Measurements from ENCODE around the gene MYO7A. TPM values are rescaled to one million over a fixed set of nuclear protein-coding genes. Genes with fewer than 3 reads are reported as not detected.

Gene MYO7A
- total RNA-seq, 1 experiment from 2014 or later, result 0.26 TPM

- Mint-ChIP-seq H3K4me3 (ENCODE audit: unreplicated experiment) (no peak overlapping the region), H3K27me3 (ENCODE audit: insufficient read depth, unreplicated experiment) (no peaks in the 10 kb centered on the region), H3K36me3 (ENCODE audit: insufficient read depth, unreplicated experiment) (no peaks in the 10 kb centered on the region), H3K9me3 (ENCODE audit: unreplicated experiment) (no peaks in the 10 kb centered on the region), H3K27ac (ENCODE audit: low read depth, unreplicated experiment) (no peak overlapping the region), H3K4me1 (ENCODE audit: insufficient read depth, unreplicated experiment) (peaks cover 14% of the 10 kb centered on the region)
- POLR2A ChIA-PET, result no interaction called here
- BruUV-seq (replicated peaks), result no TSS peak
- peak; percentile 48 for DNase-seq (ENCODE audit: unreplicated experiment)
- CTCF ChIA-PET, result interaction anchor here (0.5 to 4.8 kb wide), 5 partner anchors 15 to 297 kb away, joined by 3 to 44 read pairs (median 3); partner anchors contain the start of gene MYO7A
- intact Hi-C loops (cut with micrococcal nuclease), result no loop called here
- TF ChIP-seq, protein P1, sequence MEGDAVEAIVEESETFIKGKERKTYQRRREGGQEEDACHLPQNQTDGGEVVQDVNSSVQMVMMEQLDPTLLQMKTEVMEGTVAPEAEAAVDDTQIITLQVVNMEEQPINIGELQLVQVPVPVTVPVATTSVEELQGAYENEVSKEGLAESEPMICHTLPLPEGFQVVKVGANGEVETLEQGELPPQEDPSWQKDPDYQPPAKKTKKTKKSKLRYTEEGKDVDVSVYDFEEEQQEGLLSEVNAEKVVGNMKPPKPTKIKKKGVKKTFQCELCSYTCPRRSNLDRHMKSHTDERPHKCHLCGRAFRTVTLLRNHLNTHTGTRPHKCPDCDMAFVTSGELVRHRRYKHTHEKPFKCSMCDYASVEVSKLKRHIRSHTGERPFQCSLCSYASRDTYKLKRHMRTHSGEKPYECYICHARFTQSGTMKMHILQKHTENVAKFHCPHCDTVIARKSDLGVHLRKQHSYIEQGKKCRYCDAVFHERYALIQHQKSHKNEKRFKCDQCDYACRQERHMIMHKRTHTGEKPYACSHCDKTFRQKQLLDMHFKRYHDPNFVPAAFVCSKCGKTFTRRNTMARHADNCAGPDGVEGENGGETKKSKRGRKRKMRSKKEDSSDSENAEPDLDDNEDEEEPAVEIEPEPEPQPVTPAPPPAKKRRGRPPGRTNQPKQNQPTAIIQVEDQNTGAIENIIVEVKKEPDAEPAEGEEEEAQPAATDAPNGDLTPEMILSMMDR (IDR thresholded peaks at IDR 0.05; ENCODE audit: unreplicated experiment), result no peak
These were observed 21.7 kb upstream of the MYO7A start for GRCh38 chr11:77106321-77106720.

GRCh38 chr11:77106759-77107158 is 21.3 kb upstream of the MYO7A start:
- Mint-ChIP-seq H3K4me3 (ENCODE audit: unreplicated experiment) (no peak overlapping the region), H3K27me3 (ENCODE audit: insufficient read depth, unreplicated experiment) (no peaks in the 10 kb centered on the region), H3K4me1 (ENCODE audit: insufficient read depth, unreplicated experiment) (peaks cover 14% of the 10 kb centered on the region), H3K36me3 (ENCODE audit: insufficient read depth, unreplicated experiment) (no peaks in the 10 kb centered on the region), H3K27ac (ENCODE audit: low read depth, unreplicated experiment) (no peak overlapping the region), H3K9me3 (ENCODE audit: unreplicated experiment) (no peaks in the 10 kb centered on the region)
- ChIA-PET CTCF (interaction anchor here (0.5 to 4.8 kb wide), 6 partner anchors 16 to 297 kb away, joined by 3 to 44 read pairs (median 4); partner anchors contain the start of gene MYO7A), POLR2A (interaction anchor here (0.5 kb wide), 1 partner anchor 80 kb away, joined by 3 read pairs; no protein-coding TSS in a partner anchor)
- DNase-seq (ENCODE audit: unreplicated experiment), result no peak
- TF ChIP-seq, protein P1 (IDR thresholded peaks at IDR 0.05; ENCODE audit: unreplicated experiment), result no peak
- BruUV-seq (replicated peaks), result no TSS peak
- intact Hi-C loops (cut with micrococcal nuclease), result no loop called here

DNA sequence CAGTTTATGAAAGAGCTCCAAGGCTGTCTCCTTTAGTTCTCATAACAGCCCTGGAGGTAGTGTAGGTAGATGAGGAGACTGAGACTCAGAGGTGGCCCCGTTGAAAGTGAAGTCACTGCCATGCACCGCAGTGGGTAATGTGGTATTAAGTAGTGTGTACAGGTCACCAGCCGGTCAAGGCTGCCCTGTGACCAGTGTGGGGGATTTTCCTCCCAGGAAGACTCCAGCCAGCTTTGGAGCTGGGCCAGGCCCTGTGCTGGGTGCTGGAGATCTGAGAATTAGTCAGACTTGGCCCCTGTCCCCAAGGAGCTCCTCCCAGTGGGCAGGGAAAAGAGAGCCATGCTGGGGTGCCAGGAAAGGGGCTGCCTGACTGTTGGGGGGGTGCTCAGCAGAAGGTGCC is 20.1 kb upstream of the MYO7A start:
- TF ChIP-seq, protein P1 (IDR thresholded peaks at IDR 0.05; ENCODE audit: unreplicated experiment), result no peak
- DNase-seq (ENCODE audit: unreplicated experiment), result peak; percentile 92
- intact Hi-C loops (cut with micrococcal nuclease), result no loop called here
- Mint-ChIP-seq H3K36me3 (ENCODE audit: insufficient read depth, unreplicated experiment) (no peaks in the 10 kb centered on the region), H3K27ac (ENCODE audit: low read depth, unreplicated experiment) (no peak overlapping the region), H3K9me3 (ENCODE audit: unreplicated experiment) (no peaks in the 10 kb centered on the region), H3K27me3 (ENCODE audit: insufficient read depth, unreplicated experiment) (no peaks in the 10 kb centered on the region), H3K4me1 (ENCODE audit: insufficient read depth, unreplicated experiment) (peaks cover 14% of the 10 kb centered on the region), H3K4me3 (ENCODE audit: unreplicated experiment) (no peak overlapping the region)
- CTCF ChIA-PET, result interaction anchor here (0.6 to 4.8 kb wide), 5 partner anchors 10 to 459 kb away, joined by 3 to 44 read pairs (median 6); partner anchors contain the start of gene MYO7A
- no TSS peak for BruUV-seq (replicated peaks)
- POLR2A ChIA-PET, result no interaction called here

GRCh38 chr11:77108436-77108835 is 19.6 kb upstream of the MYO7A start:
- Mint-ChIP-seq H3K4me1 (ENCODE audit: insufficient read depth, unreplicated experiment) (peaks cover 14% of the 10 kb centered on the region), H3K4me3 (ENCODE audit: unreplicated experiment) (no peak overlapping the region), H3K27ac (ENCODE audit: low read depth, unreplicated experiment) (no peak overlapping the region), H3K27me3 (ENCODE audit: insufficient read depth, unreplicated experiment) (no peaks in the 10 kb centered on the region), H3K9me3 (ENCODE audit: unreplicated experiment) (no peaks in the 10 kb centered on the region), H3K36me3 (ENCODE audit: insufficient read depth, unreplicated experiment) (no peaks in the 10 kb centered on the region)
- intact Hi-C loops (cut with micrococcal nuclease), result no loop called here
- POLR2A ChIA-PET, result no interaction called here
- TF ChIP-seq, protein P1 (IDR thresholded peaks at IDR 0.05; ENCODE audit: unreplicated experiment), result no peak
- CTCF ChIA-PET, result interaction anchor here (0.9 to 4.8 kb wide), 4 partner anchors 10 to 61 kb away, joined by 6 to 44 read pairs (median 10); partner anchors contain the start of gene MYO7A
- DNase-seq (ENCODE audit: unreplicated experiment), result no peak
- no TSS peak for BruUV-seq (replicated peaks)

Measured in MCF 10A (cell line).